ENCODE measurements around the gene FBXL16.
A peak's percentile ranks its signal among the peaks of the same experiment; 100 is the strongest.

FBXL16 gene

DNA sequence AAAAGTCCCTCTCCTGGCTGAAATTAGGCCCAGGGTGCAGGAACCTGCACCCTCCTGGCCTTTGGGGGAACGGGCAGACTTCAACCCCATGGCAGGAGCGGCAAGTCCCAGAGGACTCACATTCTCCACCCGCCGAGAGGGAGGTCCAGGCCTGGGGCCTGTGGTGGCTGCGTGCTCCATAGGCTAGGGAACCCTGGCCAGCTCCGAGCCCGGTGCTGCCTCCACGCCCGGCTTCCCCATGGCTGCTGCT, 20.5 kb upstream of the FBXL16 start:
- Histone ChIP-seq H3K27ac (ENCODE audit: low read length) (no peak overlapping the region), H3K36me3 (ENCODE audit: insufficient read depth, low read length) (peaks cover 7% of the 10 kb centered on the region), H3K4me3 (ENCODE audit: low read depth in 1 of 2, low read length in 2 of 2) (peak overlapping the region in 1 of 2 experiments; percentile 72; a peak in 1 of 4 replicates), H3K79me2 (ENCODE audit: insufficient read depth, low read length) (no peaks in the 10 kb centered on the region), H3K4me2 (ENCODE audit: insufficient read depth, low read length) (peak overlapping the region; percentile 93), H3K4me1 (ENCODE audit: insufficient read depth, low read length) (peaks cover 26% of the 10 kb centered on the region), H3K27me3 (ENCODE audit: insufficient read depth, low read length, poor library complexity) (no peaks in the 10 kb centered on the region), H3K9me3 (ENCODE audit: insufficient read depth, low read length, severe bottlenecking) (no peaks in the 10 kb centered on the region), H4K20me1 (ENCODE audit: insufficient read depth, low read length) (peaks cover 35% of the 10 kb centered on the region), H2AFZ (ENCODE audit: low read depth, low read length) (no peak overlapping the region), H3K9ac (ENCODE audit: low read depth, low read length) (no peak overlapping the region; the same call in 1 of the 2 replicates)
- TF ChIP-seq, protein P1, sequence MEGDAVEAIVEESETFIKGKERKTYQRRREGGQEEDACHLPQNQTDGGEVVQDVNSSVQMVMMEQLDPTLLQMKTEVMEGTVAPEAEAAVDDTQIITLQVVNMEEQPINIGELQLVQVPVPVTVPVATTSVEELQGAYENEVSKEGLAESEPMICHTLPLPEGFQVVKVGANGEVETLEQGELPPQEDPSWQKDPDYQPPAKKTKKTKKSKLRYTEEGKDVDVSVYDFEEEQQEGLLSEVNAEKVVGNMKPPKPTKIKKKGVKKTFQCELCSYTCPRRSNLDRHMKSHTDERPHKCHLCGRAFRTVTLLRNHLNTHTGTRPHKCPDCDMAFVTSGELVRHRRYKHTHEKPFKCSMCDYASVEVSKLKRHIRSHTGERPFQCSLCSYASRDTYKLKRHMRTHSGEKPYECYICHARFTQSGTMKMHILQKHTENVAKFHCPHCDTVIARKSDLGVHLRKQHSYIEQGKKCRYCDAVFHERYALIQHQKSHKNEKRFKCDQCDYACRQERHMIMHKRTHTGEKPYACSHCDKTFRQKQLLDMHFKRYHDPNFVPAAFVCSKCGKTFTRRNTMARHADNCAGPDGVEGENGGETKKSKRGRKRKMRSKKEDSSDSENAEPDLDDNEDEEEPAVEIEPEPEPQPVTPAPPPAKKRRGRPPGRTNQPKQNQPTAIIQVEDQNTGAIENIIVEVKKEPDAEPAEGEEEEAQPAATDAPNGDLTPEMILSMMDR (IDR thresholded peaks at IDR 0.05; ENCODE audit: borderline replicate concordance, extremely low read depth, low read length, poor library complexity, severe bottlenecking), result no peak
- TF ChIP-seq EZH2 (IDR thresholded peaks at IDR 0.05; ENCODE audit: borderline replicate concordance, low read depth, low read length, severe bottlenecking), result no peak
- ATAC-seq (ENCODE audit: insufficient read depth, low read depth) (no peak), DNase-seq (no peak)

DNA sequence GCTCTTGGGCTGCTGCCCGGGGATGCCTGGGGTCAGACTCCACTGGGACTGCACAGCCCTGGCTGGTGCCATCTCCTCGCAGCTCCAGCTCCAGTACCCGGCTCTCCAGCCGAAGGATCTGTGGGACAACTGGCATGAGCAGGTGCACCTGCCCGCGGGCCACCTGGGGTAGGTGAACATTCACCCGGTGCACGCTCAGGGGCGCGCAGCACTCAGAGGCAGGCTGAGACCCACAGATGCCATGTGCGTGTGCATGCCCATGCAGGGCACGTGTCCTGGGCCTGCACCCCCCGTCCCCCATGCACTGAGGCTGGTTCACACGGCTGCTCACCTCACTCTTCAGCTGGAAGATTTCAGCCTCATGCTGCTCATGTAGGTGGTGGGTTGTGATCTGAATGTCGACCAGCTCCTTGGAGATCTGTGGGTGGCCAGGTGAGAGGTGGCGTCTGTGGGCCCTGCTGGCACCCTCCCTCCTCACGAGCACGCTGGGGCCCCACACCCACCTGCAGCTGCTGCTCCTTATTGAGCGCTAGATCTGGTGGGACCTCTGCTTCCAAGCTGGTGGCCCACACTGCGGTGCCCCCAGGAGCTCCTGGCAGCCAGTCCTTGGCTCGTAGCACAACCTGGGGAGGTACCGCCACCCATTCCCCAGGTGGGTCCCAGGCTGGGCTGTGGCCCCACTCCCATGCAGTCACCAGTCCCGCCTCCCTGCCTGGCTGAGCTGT, 20.0 kb upstream of the FBXL16 start:
- Histone ChIP-seq H3K36me3 (ENCODE audit: insufficient read depth, low read length) (peaks cover 2% of the 10 kb centered on the region; the same call in 1 of the 2 replicates), H3K9me3 (ENCODE audit: insufficient read depth, low read length, severe bottlenecking) (no peaks in the 10 kb centered on the region), H3K4me3 (ENCODE audit: low read depth in 1 of 2, low read length in 2 of 2) (no peak overlapping the region), H3K9ac (ENCODE audit: low read depth, low read length) (no peak overlapping the region), H2AFZ (ENCODE audit: low read depth, low read length) (no peak overlapping the region), H4K20me1 (ENCODE audit: insufficient read depth, low read length) (peaks cover 31% of the 10 kb centered on the region), H3K4me1 (ENCODE audit: insufficient read depth, low read length) (peaks cover 30% of the 10 kb centered on the region), H3K27ac (ENCODE audit: low read length) (no peak overlapping the region), H3K79me2 (ENCODE audit: insufficient read depth, low read length) (no peaks in the 10 kb centered on the region), H3K27me3 (ENCODE audit: insufficient read depth, low read length, poor library complexity) (peaks cover under 1% of the 10 kb centered on the region), H3K4me2 (ENCODE audit: insufficient read depth, low read length) (no peak overlapping the region)
- no peak for TF ChIP-seq EZH2 (IDR thresholded peaks at IDR 0.05; ENCODE audit: borderline replicate concordance, low read depth, low read length, severe bottlenecking)
- TF ChIP-seq, protein P1 (IDR thresholded peaks at IDR 0.05; ENCODE audit: borderline replicate concordance, extremely low read depth, low read length, poor library complexity, severe bottlenecking), result no peak
- DNase-seq (no peak), ATAC-seq (ENCODE audit: insufficient read depth, low read depth) (no peak)

DNA sequence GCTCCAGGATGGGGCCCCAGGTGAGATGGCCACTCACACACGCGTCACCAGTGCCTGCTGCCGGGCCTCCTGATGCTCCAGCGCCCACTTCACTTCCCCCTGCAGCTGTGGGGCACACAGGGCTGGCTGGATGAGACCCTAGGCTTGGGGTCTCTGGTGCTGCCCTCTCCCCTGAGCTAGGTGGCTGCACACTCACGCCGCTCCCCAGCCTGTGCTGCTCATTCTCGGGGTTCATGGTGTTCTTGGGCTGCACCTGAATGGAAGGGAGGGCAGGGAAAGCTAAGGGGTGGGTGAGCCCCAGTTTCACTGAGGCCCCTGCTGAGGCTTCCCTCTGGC, 19.4 kb upstream of the FBXL16 start:
- Histone ChIP-seq H3K4me3 (ENCODE audit: low read depth in 1 of 2, low read length in 2 of 2) (no peak overlapping the region), H3K9me3 (ENCODE audit: insufficient read depth, low read length, severe bottlenecking) (no peaks in the 10 kb centered on the region), H3K79me2 (ENCODE audit: insufficient read depth, low read length) (no peaks in the 10 kb centered on the region), H3K9ac (ENCODE audit: low read depth, low read length) (no peak overlapping the region), H2AFZ (ENCODE audit: low read depth, low read length) (no peak overlapping the region), H3K27ac (ENCODE audit: low read length) (no peak overlapping the region), H3K27me3 (ENCODE audit: insufficient read depth, low read length, poor library complexity) (peaks cover 6% of the 10 kb centered on the region), H3K4me1 (ENCODE audit: insufficient read depth, low read length) (peaks cover 37% of the 10 kb centered on the region), H4K20me1 (ENCODE audit: insufficient read depth, low read length) (peaks cover 32% of the 10 kb centered on the region), H3K36me3 (ENCODE audit: insufficient read depth, low read length) (no peaks in the 10 kb centered on the region), H3K4me2 (ENCODE audit: insufficient read depth, low read length) (no peak overlapping the region)
- no peak for TF ChIP-seq EZH2 (IDR thresholded peaks at IDR 0.05; ENCODE audit: borderline replicate concordance, low read depth, low read length, severe bottlenecking)
- TF ChIP-seq, protein P1 (IDR thresholded peaks at IDR 0.05; ENCODE audit: borderline replicate concordance, extremely low read depth, low read length, poor library complexity, severe bottlenecking), result no peak
- no peak for DNase-seq
- ATAC-seq (ENCODE audit: insufficient read depth, low read depth), result no peak
